K562 (cell line): ENCODE results near the gene ELOB. TPM values are rescaled to one million over a fixed set of nuclear protein-coding genes. Genes with fewer than 3 reads are reported as not detected.
A peak's percentile ranks its signal among the peaks of the same experiment; 100 is the strongest.

ENCODE experiments used
- EGR1 ChIP-seq: fragments of 450-650 bp; conservative IDR thresholded peaks from 2 replicates; pipeline ENCODE4 v1.6.1; 2017; ENCODE audit warnings: mild to moderate bottlenecking
- HMGN3 ChIP-seq: IDR thresholded peaks from 2 replicates; pipeline ENCODE4 v1.6.1; 2011; ENCODE audit warnings: borderline replicate concordance, low read depth, mild to moderate bottlenecking, mixed read lengths, low read length; ENCODE audit not compliant: insufficient read length; ENCODE audit errors: extremely low read depth
- NRF1 ChIP-seq, 2 experiments: fragments of 450-650 bp; IDR thresholded peaks in 1 of 2; conservative IDR thresholded peaks in 1 of 2; 2 replicates each; pipeline ENCODE4 v1.6.1; 2014; ENCODE audit warnings: mild to moderate bottlenecking in 2 of 2
- PHF8 ChIP-seq: fragments of 200-600 bp; sonication (generic); IDR thresholded peaks from 2 replicates; pipeline ENCODE4 v1.6.1; 2012; ENCODE audit warnings: mixed run types, mild to moderate bottlenecking, inconsistent platforms, low read length, moderate library complexity, borderline replicate concordance
- RB1 ChIP-seq: fragments of 450-650 bp; IDR thresholded peaks from 2 replicates; pipeline ENCODE4 v1.6.1; 2017; ENCODE audit warnings: low read depth, mild to moderate bottlenecking
- ZBTB17 ChIP-seq: fragments of 450-650 bp; formaldehyde crosslinking; IDR thresholded peaks from 2 replicates; pipeline ENCODE4 v1.4.0; 2020; ENCODE audit warnings: mild to moderate bottlenecking
- ZNF644 ChIP-seq: fragments of 200-800 bp; sonication (Bioruptor generic); IDR thresholded peaks from 2 replicates; pipeline ENCODE4 v1.6.1; 2016; ENCODE audit warnings: low read depth, missing genetic modification characterization, missing compliant biosample characterization
- polyA plus RNA-seq, 8 experiments: library from polyadenylated mRNA; depleted of rRNA in 4 of 8; stranded (reverse) in 5 of 8; unstranded in 3 of 8; fragments of >200 nt; fragmentation: Nextera tagmentation in 2 of 8; fragmentation: Illumina TruSeq in 1 of 8; extraction: Ambion mirVana in 2 of 8; extraction: Trizol in 1 of 8; gene quantifications; 2 replicates each; pipeline versions ENCODE4 v1.2.1 to v1.2.3, GENCODE V29; 2011 to 2014; ENCODE audit warnings: inconsistent platforms in 1 of 8, missing spikeins in 1 of 8
- total RNA-seq, 7 experiments: library from RNA; depleted of rRNA in 6 of 7; stranded (reverse); fragments of >200 nt in 6 of 7; fragmentation: Illumina TruSeq in 2 of 7; extraction: Trizol in 2 of 7; gene quantifications; 2 replicates each; pipeline versions ENCODE4 v1.2.1 to v1.2.3, GENCODE V29; 2011 to 2021; ENCODE audit warnings: low replicate concordance in 1 of 7
- TF ChIP-seq, protein P1 (sequence below), 2 experiments: fragments of 450-650 bp; conservative IDR thresholded peaks; 2 replicates each; pipeline ENCODE4 v1.6.1; 2017; ENCODE audit warnings: mild to moderate bottlenecking in 2 of 2, moderate library complexity in 2 of 2
- TF ChIP-seq, protein P2 (sequence below): fragments of 450-650 bp; IDR thresholded peaks from 2 replicates; pipeline ENCODE4 v1.6.1; 2016; ENCODE audit warnings: mild to moderate bottlenecking, moderate library complexity
- TF ChIP-seq, protein P3 (sequence below): fragments of 450-650 bp; conservative IDR thresholded peaks from 2 replicates; pipeline ENCODE4 v1.6.1; 2016; ENCODE audit warnings: missing genetic modification characterization, low read depth, mild to moderate bottlenecking, missing compliant biosample characterization, moderate library complexity
- TF ChIP-seq, protein P4 (sequence below): sonication (generic); formaldehyde crosslinking; IDR thresholded peaks from 2 replicates; pipeline ENCODE4 v1.8.0; 2022; ENCODE audit warnings: missing genetic modification reagents, mild to moderate bottlenecking, moderate library complexity, borderline replicate concordance

The ELOB gene
- total and polyA plus RNA-seq, 9 of the 15 experiments (the other 6 are each of a cell fraction or from before 2014, with no cell fraction given) = 63.2 to 791 (median 237) TPM

DNA sequence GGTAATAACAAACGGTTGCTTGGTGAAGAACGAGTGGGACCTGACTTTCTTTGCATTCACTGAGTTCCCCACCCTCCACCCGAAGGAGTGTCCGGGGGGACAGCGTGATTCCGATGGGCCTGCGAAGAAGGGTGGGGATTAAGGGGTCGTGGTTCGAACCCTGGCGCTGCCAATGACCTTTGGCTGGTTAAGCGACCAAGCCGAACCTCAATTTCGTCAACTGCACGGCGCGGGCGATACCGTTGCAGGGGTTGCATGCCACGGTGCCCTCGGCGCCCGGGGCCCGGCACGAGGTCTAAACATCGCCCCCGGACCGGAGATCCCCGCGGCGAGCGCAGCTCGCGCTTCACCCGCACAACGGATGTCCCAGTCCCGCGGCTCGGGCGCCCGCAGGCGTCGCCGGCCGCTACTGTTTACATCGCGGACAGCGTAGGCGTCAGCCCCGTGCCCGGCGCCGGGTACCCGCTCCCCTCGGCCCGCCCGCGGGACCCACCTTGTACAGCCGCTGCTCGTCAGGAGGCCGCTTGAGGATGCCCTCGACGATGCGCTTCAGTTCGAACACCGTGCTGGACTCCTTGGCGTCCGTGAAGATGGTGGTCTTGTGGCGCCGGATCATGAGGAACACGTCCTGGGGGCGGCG is 460 bp downstream of the ELOB start (continued):
- TF ChIP-seq NRF1 (conservative IDR thresholded peaks at IDR 0.05 in 1 of 2, IDR thresholded peaks at IDR 0.05 in 1 of 2) (no peak), ZNF644 (tag) (no peak; the same call in 1 of the 2 replicates), EGR1 (peak; percentile 77), RB1 (0 out of 2 replicates have a peak, but pooled peaks have one; percentile 24), PHF8 (peak; percentile 50; the same call in 1 of the 2 replicates), ZBTB17 (0 out of 2 replicates have a peak, but pooled peaks have one; percentile 18), HMGN3 (peak; percentile 29)
- TF ChIP-seq, protein P1, sequence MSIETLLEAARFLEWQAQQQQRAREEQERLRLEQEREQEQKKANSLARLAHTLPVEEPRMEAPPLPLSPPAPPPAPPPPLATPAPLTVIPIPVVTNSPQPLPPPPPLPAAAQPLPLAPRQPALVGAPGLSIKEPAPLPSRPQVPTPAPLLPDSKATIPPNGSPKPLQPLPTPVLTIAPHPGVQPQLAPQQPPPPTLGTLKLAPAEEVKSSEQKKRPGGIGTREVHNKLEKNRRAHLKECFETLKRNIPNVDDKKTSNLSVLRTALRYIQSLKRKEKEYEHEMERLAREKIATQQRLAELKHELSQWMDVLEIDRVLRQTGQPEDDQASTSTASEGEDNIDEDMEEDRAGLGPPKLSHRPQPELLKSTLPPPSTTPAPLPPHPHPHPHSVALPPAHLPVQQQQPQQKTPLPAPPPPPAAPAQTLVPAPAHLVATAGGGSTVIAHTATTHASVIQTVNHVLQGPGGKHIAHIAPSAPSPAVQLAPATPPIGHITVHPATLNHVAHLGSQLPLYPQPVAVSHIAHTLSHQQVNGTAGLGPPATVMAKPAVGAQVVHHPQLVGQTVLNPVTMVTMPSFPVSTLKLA (conservative IDR thresholded peaks at IDR 0.05) = peak in 1 of 2 experiments; percentile 40; a peak in 1 of 4 replicates
- TF ChIP-seq, protein P2, sequence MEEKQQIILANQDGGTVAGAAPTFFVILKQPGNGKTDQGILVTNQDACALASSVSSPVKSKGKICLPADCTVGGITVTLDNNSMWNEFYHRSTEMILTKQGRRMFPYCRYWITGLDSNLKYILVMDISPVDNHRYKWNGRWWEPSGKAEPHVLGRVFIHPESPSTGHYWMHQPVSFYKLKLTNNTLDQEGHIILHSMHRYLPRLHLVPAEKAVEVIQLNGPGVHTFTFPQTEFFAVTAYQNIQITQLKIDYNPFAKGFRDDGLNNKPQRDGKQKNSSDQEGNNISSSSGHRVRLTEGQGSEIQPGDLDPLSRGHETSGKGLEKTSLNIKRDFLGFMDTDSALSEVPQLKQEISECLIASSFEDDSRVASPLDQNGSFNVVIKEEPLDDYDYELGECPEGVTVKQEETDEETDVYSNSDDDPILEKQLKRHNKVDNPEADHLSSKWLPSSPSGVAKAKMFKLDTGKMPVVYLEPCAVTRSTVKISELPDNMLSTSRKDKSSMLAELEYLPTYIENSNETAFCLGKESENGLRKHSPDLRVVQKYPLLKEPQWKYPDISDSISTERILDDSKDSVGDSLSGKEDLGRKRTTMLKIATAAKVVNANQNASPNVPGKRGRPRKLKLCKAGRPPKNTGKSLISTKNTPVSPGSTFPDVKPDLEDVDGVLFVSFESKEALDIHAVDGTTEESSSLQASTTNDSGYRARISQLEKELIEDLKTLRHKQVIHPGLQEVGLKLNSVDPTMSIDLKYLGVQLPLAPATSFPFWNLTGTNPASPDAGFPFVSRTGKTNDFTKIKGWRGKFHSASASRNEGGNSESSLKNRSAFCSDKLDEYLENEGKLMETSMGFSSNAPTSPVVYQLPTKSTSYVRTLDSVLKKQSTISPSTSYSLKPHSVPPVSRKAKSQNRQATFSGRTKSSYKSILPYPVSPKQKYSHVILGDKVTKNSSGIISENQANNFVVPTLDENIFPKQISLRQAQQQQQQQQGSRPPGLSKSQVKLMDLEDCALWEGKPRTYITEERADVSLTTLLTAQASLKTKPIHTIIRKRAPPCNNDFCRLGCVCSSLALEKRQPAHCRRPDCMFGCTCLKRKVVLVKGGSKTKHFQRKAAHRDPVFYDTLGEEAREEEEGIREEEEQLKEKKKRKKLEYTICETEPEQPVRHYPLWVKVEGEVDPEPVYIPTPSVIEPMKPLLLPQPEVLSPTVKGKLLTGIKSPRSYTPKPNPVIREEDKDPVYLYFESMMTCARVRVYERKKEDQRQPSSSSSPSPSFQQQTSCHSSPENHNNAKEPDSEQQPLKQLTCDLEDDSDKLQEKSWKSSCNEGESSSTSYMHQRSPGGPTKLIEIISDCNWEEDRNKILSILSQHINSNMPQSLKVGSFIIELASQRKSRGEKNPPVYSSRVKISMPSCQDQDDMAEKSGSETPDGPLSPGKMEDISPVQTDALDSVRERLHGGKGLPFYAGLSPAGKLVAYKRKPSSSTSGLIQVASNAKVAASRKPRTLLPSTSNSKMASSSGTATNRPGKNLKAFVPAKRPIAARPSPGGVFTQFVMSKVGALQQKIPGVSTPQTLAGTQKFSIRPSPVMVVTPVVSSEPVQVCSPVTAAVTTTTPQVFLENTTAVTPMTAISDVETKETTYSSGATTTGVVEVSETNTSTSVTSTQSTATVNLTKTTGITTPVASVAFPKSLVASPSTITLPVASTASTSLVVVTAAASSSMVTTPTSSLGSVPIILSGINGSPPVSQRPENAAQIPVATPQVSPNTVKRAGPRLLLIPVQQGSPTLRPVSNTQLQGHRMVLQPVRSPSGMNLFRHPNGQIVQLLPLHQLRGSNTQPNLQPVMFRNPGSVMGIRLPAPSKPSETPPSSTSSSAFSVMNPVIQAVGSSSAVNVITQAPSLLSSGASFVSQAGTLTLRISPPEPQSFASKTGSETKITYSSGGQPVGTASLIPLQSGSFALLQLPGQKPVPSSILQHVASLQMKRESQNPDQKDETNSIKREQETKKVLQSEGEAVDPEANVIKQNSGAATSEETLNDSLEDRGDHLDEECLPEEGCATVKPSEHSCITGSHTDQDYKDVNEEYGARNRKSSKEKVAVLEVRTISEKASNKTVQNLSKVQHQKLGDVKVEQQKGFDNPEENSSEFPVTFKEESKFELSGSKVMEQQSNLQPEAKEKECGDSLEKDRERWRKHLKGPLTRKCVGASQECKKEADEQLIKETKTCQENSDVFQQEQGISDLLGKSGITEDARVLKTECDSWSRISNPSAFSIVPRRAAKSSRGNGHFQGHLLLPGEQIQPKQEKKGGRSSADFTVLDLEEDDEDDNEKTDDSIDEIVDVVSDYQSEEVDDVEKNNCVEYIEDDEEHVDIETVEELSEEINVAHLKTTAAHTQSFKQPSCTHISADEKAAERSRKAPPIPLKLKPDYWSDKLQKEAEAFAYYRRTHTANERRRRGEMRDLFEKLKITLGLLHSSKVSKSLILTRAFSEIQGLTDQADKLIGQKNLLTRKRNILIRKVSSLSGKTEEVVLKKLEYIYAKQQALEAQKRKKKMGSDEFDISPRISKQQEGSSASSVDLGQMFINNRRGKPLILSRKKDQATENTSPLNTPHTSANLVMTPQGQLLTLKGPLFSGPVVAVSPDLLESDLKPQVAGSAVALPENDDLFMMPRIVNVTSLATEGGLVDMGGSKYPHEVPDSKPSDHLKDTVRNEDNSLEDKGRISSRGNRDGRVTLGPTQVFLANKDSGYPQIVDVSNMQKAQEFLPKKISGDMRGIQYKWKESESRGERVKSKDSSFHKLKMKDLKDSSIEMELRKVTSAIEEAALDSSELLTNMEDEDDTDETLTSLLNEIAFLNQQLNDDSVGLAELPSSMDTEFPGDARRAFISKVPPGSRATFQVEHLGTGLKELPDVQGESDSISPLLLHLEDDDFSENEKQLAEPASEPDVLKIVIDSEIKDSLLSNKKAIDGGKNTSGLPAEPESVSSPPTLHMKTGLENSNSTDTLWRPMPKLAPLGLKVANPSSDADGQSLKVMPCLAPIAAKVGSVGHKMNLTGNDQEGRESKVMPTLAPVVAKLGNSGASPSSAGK = peak; percentile 51; the same call in 1 of the 2 replicates
- TF ChIP-seq, protein P3, sequence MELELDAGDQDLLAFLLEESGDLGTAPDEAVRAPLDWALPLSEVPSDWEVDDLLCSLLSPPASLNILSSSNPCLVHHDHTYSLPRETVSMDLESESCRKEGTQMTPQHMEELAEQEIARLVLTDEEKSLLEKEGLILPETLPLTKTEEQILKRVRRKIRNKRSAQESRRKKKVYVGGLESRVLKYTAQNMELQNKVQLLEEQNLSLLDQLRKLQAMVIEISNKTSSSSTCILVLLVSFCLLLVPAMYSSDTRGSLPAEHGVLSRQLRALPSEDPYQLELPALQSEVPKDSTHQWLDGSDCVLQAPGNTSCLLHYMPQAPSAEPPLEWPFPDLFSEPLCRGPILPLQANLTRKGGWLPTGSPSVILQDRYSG (tag) = no peak
- TF ChIP-seq, protein P4, sequence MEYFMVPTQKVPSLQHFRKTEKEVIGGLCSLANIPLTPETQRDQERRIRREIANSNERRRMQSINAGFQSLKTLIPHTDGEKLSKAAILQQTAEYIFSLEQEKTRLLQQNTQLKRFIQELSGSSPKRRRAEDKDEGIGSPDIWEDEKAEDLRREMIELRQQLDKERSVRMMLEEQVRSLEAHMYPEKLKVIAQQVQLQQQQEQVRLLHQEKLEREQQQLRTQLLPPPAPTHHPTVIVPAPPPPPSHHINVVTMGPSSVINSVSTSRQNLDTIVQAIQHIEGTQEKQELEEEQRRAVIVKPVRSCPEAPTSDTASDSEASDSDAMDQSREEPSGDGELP (CRISPR knock-in tag) = peak; percentile 17; the same call in 1 of the 2 replicates
